K562 (cell line): ENCODE results near the gene AAMP. TPM values are rescaled to one million over a fixed set of nuclear protein-coding genes. Genes with fewer than 3 reads are reported as not detected.

Experiments used
- CREM ChIP-seq: IDR thresholded peaks from 2 replicates; pipeline ENCODE4 v1.6.1; 2014; ENCODE audit warnings: antibody characterized with exemption, low read depth
- HDGF ChIP-seq: fragments of 450-650 bp; IDR thresholded peaks from 2 replicates; pipeline ENCODE4 v1.6.1; 2016
- HIVEP1 ChIP-seq: fragments of 250-450 bp; sonication (Bioruptor Pico); IDR thresholded peaks from 2 replicates; pipeline ENCODE4 v1.4.0; 2020; ENCODE audit warnings: mild to moderate bottlenecking
- MTA1 ChIP-seq: fragments of 450-650 bp; IDR thresholded peaks from 2 replicates; pipeline ENCODE4 v1.6.1; 2017; ENCODE audit warnings: borderline replicate concordance
- MTF1 ChIP-seq: fragments of 250-450 bp; sonication (Bioruptor Pico); IDR thresholded peaks from 2 replicates; pipeline ENCODE4 v1.9.0; 2021; ENCODE audit warnings: moderate library complexity, mild to moderate bottlenecking, inconsistent platforms, borderline replicate concordance
- NCOA4 ChIP-seq: fragments of 450-650 bp; IDR thresholded peaks from 2 replicates; pipeline ENCODE4 v1.6.1; 2018; ENCODE audit warnings: mild to moderate bottlenecking; ENCODE audit not compliant: partially characterized antibody
- ZNF24 ChIP-seq: fragments of 450-650 bp; IDR thresholded peaks from 2 replicates; pipeline ENCODE4 v1.6.1; 2016
- polyA plus RNA-seq, 8 experiments: library from polyadenylated mRNA; depleted of rRNA in 4 of 8; stranded (reverse) in 5 of 8; unstranded in 3 of 8; fragments of >200 nt; fragmentation: Nextera tagmentation in 2 of 8; fragmentation: Illumina TruSeq in 1 of 8; extraction: Ambion mirVana in 2 of 8; extraction: Trizol in 1 of 8; gene quantifications; 2 replicates each; pipeline versions ENCODE4 v1.2.1 to v1.2.3, GENCODE V29; 2011 to 2014; ENCODE audit warnings: inconsistent platforms in 1 of 8, missing spikeins in 1 of 8
- total RNA-seq, 7 experiments: library from RNA; depleted of rRNA in 6 of 7; stranded (reverse); fragments of >200 nt in 6 of 7; fragmentation: Illumina TruSeq in 2 of 7; extraction: Trizol in 2 of 7; gene quantifications; 2 replicates each; pipeline versions ENCODE4 v1.2.1 to v1.2.3, GENCODE V29; 2011 to 2021; ENCODE audit warnings: low replicate concordance in 1 of 7
- TF ChIP-seq, protein P1 (sequence below): sonication (generic); formaldehyde crosslinking; IDR thresholded peaks from 2 replicates; pipeline ENCODE4 v1.8.1; 2023; ENCODE audit warnings: mild to moderate bottlenecking, missing genetic modification reagents
- TF ChIP-seq, protein P2 (sequence below): sonication (generic); formaldehyde crosslinking; IDR thresholded peaks from 2 replicates; pipeline ENCODE4 v1.8.0; 2022; ENCODE audit warnings: missing genetic modification reagents, mild to moderate bottlenecking, borderline replicate concordance
- TF ChIP-seq, protein P3 (sequence below): sonication (generic); formaldehyde crosslinking; IDR thresholded peaks from 2 replicates; pipeline ENCODE4 v1.8.0; 2022; ENCODE audit warnings: mild to moderate bottlenecking, missing genetic modification reagents

The AAMP gene
- total and polyA plus RNA-seq, 9 of the 15 experiments (the other 6 are each of a cell fraction or from before 2014, with no cell fraction given): 5.7 to 197 (median 94.1) TPM

DNA sequence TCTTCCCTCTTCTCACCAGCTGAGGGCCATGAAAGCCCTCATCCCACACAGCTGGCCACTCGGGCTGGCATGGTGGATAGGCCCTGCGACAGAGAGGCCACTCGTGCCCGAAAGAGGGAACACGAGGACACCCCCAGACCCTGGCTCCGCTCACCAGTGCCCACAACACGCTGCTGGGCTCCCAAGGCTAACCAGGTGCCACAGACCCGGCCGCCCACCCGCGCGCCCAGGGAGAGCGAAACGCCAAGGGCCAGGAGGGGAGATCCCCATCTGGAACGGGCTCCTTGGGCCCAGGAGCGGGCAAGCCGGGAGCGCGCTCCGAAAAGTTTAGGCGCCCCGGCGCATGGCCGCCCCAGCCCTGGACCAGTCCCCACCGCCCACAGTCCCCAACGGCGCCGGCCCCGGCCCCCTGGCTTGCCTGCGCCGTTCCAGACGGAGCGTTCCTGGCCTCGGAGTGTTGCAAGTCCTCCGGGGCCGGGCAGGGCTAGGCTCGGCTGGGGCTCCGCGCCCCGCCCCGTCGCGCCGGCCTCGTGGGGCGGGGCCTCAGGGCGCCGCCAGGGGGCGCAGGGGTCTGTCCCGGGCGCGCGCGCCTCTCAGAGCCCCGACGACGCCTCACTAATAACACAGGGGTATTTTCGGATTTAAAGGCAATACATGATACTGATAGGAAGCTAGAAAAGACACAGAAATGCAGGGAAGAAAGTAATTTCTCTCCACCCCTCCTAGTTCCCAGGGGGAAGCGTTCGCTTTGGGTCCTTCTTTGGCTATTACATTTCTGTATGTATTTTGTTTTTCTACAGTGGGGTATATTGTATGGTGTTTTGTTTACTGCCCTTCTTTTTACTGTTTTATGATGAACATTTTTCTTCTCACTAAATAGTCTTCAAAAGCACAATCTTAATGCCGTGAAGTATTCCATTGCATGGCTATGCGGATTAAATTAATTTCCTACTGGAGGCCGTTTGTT is 22.4 kb upstream of the AAMP start, which contains the start of gene TMBIM1 (continued):
- TF ChIP-seq ZNF24: peak; percentile 15; the same call in 1 of the 2 replicates
- TF ChIP-seq, protein P1, sequence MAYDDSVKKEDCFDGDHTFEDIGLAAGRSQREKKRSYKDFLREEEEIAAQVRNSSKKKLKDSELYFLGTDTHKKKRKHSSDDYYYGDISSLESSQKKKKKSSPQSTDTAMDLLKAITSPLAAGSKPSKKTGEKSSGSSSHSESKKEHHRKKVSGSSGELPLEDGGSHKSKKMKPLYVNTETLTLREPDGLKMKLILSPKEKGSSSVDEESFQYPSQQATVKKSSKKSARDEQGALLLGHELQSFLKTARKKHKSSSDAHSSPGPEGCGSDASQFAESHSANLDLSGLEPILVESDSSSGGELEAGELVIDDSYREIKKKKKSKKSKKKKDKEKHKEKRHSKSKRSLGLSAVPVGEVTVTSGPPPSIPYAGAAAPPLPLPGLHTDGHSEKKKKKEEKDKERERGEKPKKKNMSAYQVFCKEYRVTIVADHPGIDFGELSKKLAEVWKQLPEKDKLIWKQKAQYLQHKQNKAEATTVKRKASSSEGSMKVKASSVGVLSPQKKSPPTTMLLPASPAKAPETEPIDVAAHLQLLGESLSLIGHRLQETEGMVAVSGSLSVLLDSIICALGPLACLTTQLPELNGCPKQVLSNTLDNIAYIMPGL (CRISPR knock-in tag): no peak
- TF ChIP-seq HIVEP1 (CRISPR knock-in tag): no peak
- no peak for TF ChIP-seq CREM
- TF ChIP-seq, protein P2, sequence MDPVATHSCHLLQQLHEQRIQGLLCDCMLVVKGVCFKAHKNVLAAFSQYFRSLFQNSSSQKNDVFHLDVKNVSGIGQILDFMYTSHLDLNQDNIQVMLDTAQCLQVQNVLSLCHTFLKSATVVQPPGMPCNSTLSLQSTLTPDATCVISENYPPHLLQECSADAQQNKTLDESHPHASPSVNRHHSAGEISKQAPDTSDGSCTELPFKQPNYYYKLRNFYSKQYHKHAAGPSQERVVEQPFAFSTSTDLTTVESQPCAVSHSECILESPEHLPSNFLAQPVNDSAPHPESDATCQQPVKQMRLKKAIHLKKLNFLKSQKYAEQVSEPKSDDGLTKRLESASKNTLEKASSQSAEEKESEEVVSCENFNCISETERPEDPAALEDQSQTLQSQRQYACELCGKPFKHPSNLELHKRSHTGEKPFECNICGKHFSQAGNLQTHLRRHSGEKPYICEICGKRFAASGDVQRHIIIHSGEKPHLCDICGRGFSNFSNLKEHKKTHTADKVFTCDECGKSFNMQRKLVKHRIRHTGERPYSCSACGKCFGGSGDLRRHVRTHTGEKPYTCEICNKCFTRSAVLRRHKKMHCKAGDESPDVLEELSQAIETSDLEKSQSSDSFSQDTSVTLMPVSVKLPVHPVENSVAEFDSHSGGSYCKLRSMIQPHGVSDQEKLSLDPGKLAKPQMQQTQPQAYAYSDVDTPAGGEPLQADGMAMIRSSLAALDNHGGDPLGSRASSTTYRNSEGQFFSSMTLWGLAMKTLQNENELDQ (CRISPR knock-in tag): no peak
- TF ChIP-seq NCOA4: no peak
- TF ChIP-seq, protein P3, sequence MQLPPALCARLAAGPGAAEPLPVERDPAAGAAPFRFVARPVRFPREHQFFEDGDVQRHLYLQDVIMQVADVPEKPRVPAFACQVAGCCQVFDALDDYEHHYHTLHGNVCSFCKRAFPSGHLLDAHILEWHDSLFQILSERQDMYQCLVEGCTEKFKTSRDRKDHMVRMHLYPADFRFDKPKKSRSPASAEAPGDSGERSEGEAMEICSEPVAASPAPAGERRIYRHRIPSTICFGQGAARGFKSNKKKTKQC (CRISPR knock-in tag): no peak
- TF ChIP-seq MTA1: no peak
- no peak for TF ChIP-seq HDGF
- no peak for TF ChIP-seq MTF1
- TF ChIP-seq, all 486 proteins: peak for 60
